Ishikawa (cell line): ENCODE results near the gene SGK1.

Experiments used
- CREB1 ChIP-seq: IDR thresholded peaks from 2 replicates; pipeline ENCODE4 v1.6.1; 2012; ENCODE audit warnings: low read depth
- EGR1 ChIP-seq: IDR thresholded peaks from 2 replicates; pipeline ENCODE4 v1.6.1; 2012
- EP300 ChIP-seq: IDR thresholded peaks from 2 replicates; pipeline ENCODE4 v1.6.1; 2012; ENCODE audit warnings: borderline replicate concordance
- FOXM1 ChIP-seq: IDR thresholded peaks from 2 replicates; pipeline ENCODE4 v1.6.1; 2012; ENCODE audit warnings: low read depth, borderline replicate concordance
- MAX ChIP-seq: IDR thresholded peaks from 2 replicates; pipeline ENCODE4 v1.6.1; 2012
- NFIC ChIP-seq: IDR thresholded peaks from 2 replicates; pipeline ENCODE4 v1.6.1; 2012
- RAD21 ChIP-seq: IDR thresholded peaks from 2 replicates; pipeline ENCODE4 v1.6.1; 2012; ENCODE audit warnings: low read depth
- REST ChIP-seq: IDR thresholded peaks from 2 replicates; pipeline ENCODE4 v1.6.1; 2012; ENCODE audit warnings: low read depth, mild to moderate bottlenecking
- TCF12 ChIP-seq: IDR thresholded peaks from 2 replicates; pipeline ENCODE4 v1.6.1; 2012; ENCODE audit warnings: low read depth
- USF1 ChIP-seq: IDR thresholded peaks from 2 replicates; pipeline ENCODE4 v1.6.1; 2012
- YY1 ChIP-seq: IDR thresholded peaks from 2 replicates; pipeline ENCODE4 v1.6.1; 2012; ENCODE audit warnings: low read depth
- ZBTB7A ChIP-seq: IDR thresholded peaks from 2 replicates; pipeline ENCODE4 v1.6.1; 2012; ENCODE audit warnings: low read depth

- TF ChIP-seq USF1: no peak
- TF ChIP-seq EGR1: no peak
- no peak for TF ChIP-seq EP300
- TF ChIP-seq RAD21: no peak
- TF ChIP-seq YY1: no peak
- TF ChIP-seq FOXM1: no peak
- no peak for TF ChIP-seq REST
- TF ChIP-seq ZBTB7A: no peak
- no peak for TF ChIP-seq MAX
- no peak for TF ChIP-seq TCF12
- no peak for TF ChIP-seq NFIC
- TF ChIP-seq CREB1: no peak
Observed at GRCh38 chr6:134357022-134357487, 39.1 kb upstream of the SGK1 start.
